Breast epithelium (tissue), 4 donors: ENCODE data around the gene ADAMTSL5. TPM values are rescaled to one million over a fixed set of nuclear protein-coding genes. Genes with fewer than 3 reads are reported as not detected.

Experiments
- DNase-seq, 2 donors: peaks; one replicate each; pipeline ENCODE4 v3.0.0-alpha.2; 2019; ENCODE audit warnings: low spot score in 2 of 2
- H3K27ac ChIP-seq, 2 donors: fragments of 200-600 bp; sonication (generic) in 1 of 2; one replicate each; pipeline ENCODE4 v1.5.1; 2016 to 2019; ENCODE audit warnings: mild to moderate bottlenecking in 1 of 2
- H3K27me3 ChIP-seq, 2 donors: fragments of 200-600 bp; sonication (generic) in 1 of 2; one replicate each; pipeline versions ENCODE4 v1.5.1 to v1.6.0; 2017 to 2019; ENCODE audit warnings: control low read depth in 1 of 2, mild to moderate bottlenecking in 1 of 2
- H3K36me3 ChIP-seq: fragments of 200-600 bp; one replicate; pipeline ENCODE4 v1.5.1; 2019
- H3K4me1 ChIP-seq, 2 donors: fragments of 200-600 bp; sonication (generic); one replicate each; pipeline ENCODE4 v1.5.1; 2016 to 2019; ENCODE audit warnings: control low read depth in 1 of 2
- H3K4me3 ChIP-seq, 3 donors: fragments of 200-600 bp; sonication (generic); 1 replicate in 2 of 3; 2 replicates in 1 of 3; pipeline ENCODE4 v1.5.1; 2016 to 2019; ENCODE audit warnings: mild to moderate bottlenecking in 3 of 3, moderate library complexity in 2 of 3
- H3K9me3 ChIP-seq, 2 donors: fragments of 200-600 bp; sonication (generic) in 1 of 2; one replicate each; pipeline ENCODE4 v1.5.1; 2016 to 2019; ENCODE audit warnings: control low read depth in 1 of 2
- POLR2A ChIP-seq: fragments of 450-650 bp; IDR thresholded peaks from one replicate; pipeline ENCODE4 v1.6.1; 2016; ENCODE audit warnings: antibody characterized with exemption, mild to moderate bottlenecking, moderate library complexity
- POLR2AphosphoS5 ChIP-seq, 3 donors: sonication (generic); formaldehyde crosslinking; IDR thresholded peaks; one replicate each; pipeline ENCODE4 v1.6.1; 2017; ENCODE audit warnings: antibody characterized with exemption in 3 of 3
- intact Hi-C: fragments of 100-400 bp; cut with DNase I; formaldehyde crosslinking; loops from one replicate; pipeline ENCODE4 v1.15.1; 2023; ENCODE audit warnings: low total_unique reads
- total RNA-seq, 3 donors: library from RNA; depleted of rRNA; stranded (reverse); fragments of >200 nt; gene quantifications; one replicate each; pipeline ENCODE4 v1.1.0, GENCODE V29; 2016
- TF ChIP-seq, protein P1 (sequence below), 3 donors: fragments of 450-650 bp; IDR thresholded peaks; one replicate each; pipeline ENCODE4 v1.5.1; 2016 to 2017; ENCODE audit warnings: antibody characterized with exemption in 3 of 3, mild to moderate bottlenecking in 3 of 3, moderate library complexity in 3 of 3

The ADAMTSL5 gene
- total RNA-seq, 3 donors from 2014 or later: 1.3 to 3.5 (median 2.1) TPM

DNA sequence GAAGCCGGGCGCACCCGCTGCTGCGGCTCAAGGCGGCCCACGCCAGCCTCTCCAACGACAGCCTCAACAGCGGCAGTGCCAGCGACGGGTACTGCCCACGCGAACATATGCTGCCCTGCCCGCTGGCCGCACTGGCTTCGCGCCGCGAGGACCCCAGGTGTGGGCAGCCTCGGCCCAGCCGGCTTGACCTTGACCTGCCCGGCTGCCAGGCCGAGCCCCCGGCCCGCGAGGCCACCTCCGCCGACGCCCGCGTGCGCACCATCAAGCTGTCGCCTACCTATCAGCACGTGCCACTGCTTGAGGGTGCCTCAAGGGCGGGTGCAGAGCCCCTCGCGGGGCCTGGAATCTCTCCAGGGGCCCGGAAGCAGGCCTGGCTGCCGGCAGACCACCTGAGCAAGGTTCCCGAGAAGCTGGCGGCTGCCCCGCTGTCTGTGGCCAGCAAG, 46.8 kb downstream of the ADAMTSL5 start:
- no peak for DNase-seq
- TF ChIP-seq POLR2AphosphoS5 (IDR thresholded peaks at IDR 0.05): no peak
- no peak for TF ChIP-seq POLR2A
- TF ChIP-seq, protein P1, sequence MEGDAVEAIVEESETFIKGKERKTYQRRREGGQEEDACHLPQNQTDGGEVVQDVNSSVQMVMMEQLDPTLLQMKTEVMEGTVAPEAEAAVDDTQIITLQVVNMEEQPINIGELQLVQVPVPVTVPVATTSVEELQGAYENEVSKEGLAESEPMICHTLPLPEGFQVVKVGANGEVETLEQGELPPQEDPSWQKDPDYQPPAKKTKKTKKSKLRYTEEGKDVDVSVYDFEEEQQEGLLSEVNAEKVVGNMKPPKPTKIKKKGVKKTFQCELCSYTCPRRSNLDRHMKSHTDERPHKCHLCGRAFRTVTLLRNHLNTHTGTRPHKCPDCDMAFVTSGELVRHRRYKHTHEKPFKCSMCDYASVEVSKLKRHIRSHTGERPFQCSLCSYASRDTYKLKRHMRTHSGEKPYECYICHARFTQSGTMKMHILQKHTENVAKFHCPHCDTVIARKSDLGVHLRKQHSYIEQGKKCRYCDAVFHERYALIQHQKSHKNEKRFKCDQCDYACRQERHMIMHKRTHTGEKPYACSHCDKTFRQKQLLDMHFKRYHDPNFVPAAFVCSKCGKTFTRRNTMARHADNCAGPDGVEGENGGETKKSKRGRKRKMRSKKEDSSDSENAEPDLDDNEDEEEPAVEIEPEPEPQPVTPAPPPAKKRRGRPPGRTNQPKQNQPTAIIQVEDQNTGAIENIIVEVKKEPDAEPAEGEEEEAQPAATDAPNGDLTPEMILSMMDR (IDR thresholded peaks at IDR 0.05): no peak
- H3K36me3 ChIP-seq: no peaks in the 10 kb centered on the region
- H3K4me3 ChIP-seq: peak overlapping the region in 2 of 3 donors; percentile 31 to 54
- intact Hi-C loops: no loop called here
- no peaks in the 10 kb centered on the region for H3K9me3 ChIP-seq
- peaks cover 24 to 48% of the 10 kb centered on the region in 2 donors for H3K27me3 ChIP-seq
- no peak overlapping the region for H3K27ac ChIP-seq
- H3K4me1 ChIP-seq: peaks cover 32 to 34% of the 10 kb centered on the region in 2 donors

- no peaks in the 10 kb centered on the region for H3K36me3 ChIP-seq
- TF ChIP-seq, protein P1 (IDR thresholded peaks at IDR 0.05): peak in 2 of 3 donors; percentile 40 to 54
- TF ChIP-seq POLR2A: no peak
- no peak for DNase-seq
- H3K4me1 ChIP-seq: peaks cover 27 to 29% of the 10 kb centered on the region in 2 donors
- H3K27ac ChIP-seq: no peak overlapping the region
- H3K9me3 ChIP-seq: no peaks in the 10 kb centered on the region
- peaks cover 18 to 42% of the 10 kb centered on the region in 2 donors for H3K27me3 ChIP-seq
- intact Hi-C loops: no loop called here
- peak overlapping the region in 2 of 3 donors; percentile 31 to 54 for H3K4me3 ChIP-seq
Observed at GRCh38 chr19:1465191-1466016, 47.4 kb downstream of the ADAMTSL5 start.

DNA sequence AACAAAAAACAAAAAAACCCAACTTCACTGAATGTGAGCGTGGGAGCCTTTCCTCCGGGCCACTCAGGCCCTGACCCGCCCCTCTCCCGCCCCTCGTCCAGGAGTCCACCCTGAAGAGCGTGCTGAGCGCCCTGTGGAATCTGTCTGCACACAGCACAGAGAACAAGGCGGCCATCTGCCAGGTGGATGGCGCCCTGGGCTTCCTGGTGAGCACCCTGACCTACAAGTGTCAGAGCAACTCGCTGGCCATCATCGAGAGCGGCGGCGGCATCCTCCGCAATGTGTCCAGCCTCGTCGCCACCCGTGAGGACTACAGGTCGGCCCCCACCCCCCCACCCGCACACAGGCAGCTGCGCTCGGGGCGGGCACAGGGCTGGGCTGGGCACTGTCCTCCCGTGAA, 51.0 kb downstream of the ADAMTSL5 start:
- Histone ChIP-seq H3K4me1 (peaks cover 0 to 3% of the 10 kb centered on the region in 2 donors), H3K36me3 (no peaks in the 10 kb centered on the region), H3K4me3 (no peak overlapping the region), H3K27me3 (peaks cover 0 to 15% of the 10 kb centered on the region in 2 donors), H3K27ac (no peak overlapping the region), H3K9me3 (no peaks in the 10 kb centered on the region)
- DNase-seq: no peak
- TF ChIP-seq POLR2A: no peak
- no peak for TF ChIP-seq POLR2AphosphoS5 (IDR thresholded peaks at IDR 0.05)
- TF ChIP-seq, protein P1 (IDR thresholded peaks at IDR 0.05): no peak
- intact Hi-C loops: no loop called here

DNA sequence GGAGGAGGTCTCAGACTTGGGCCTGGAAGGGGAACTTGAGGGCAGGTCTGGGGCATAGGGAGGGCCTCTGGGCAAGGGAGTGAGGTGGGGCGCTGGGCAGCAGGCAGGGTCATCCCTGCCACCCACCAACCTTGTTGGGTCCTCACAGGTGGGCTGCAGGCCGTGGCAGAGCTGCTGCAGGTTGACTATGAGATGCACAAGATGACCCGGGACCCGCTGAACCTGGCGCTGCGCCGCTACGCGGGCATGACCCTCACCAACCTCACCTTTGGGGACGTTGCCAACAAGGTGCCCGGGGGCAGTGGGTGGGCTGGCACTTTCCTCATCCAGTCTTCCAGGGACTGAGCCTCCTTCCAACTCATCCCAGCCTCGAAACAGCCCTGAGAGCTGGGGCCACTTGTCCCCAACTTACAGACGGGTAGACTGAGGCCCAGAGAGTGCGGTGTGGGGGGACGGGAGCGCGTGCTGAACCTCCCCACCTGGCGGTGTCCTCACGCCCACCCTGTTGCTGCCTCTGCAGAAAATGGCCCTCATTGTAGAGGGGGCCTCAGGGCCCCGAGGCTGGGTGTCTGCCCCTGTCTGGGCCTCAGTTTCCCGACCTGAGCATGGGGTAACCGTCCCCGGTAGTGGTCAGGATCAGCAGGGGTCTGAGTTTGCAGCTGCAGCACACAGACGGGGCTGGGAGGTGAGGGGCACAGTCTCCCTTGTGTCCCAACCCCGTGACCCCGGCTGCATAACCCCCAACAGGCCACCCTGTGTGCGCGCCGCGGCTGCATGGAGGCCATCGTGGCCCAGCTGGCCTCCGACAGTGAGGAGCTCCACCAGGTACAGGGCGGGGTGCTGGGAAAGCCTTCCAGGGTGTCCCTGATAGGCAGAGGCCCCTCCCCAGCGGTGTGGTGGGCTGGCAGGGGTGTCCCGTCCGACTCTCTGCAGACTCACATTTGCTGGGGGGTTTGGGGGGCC, 52.5 kb downstream of the ADAMTSL5 start:
- TF ChIP-seq, protein P1 (IDR thresholded peaks at IDR 0.05): no peak
- TF ChIP-seq POLR2AphosphoS5 (IDR thresholded peaks at IDR 0.05): no peak
- TF ChIP-seq POLR2A: no peak
- H3K27me3 ChIP-seq: peaks cover 5 to 19% of the 10 kb centered on the region in 2 donors
- no peaks in the 10 kb centered on the region for H3K9me3 ChIP-seq
- no peak for DNase-seq
- no peaks in the 10 kb centered on the region for H3K36me3 ChIP-seq
- intact Hi-C loops: no loop called here
- no peak overlapping the region for H3K27ac ChIP-seq
- H3K4me1 ChIP-seq: no peaks in the 10 kb centered on the region
- no peak overlapping the region for H3K4me3 ChIP-seq
